Breast epithelium (tissue), 3 donors: ENCODE results near the gene FXYD7.

Experiments used
- POLR2A ChIP-seq: fragments of 450-650 bp; IDR thresholded peaks from one replicate; pipeline ENCODE4 v1.6.1; 2016; ENCODE audit warnings: antibody characterized with exemption, mild to moderate bottlenecking, moderate library complexity
- POLR2AphosphoS5 ChIP-seq, 3 donors: sonication (generic); formaldehyde crosslinking; IDR thresholded peaks; one replicate each; pipeline ENCODE4 v1.6.1; 2017; ENCODE audit warnings: antibody characterized with exemption in 3 of 3
- TF ChIP-seq, protein P1 (sequence below), 3 donors: fragments of 450-650 bp; IDR thresholded peaks; one replicate each; pipeline ENCODE4 v1.5.1; 2016 to 2017; ENCODE audit warnings: antibody characterized with exemption in 3 of 3, mild to moderate bottlenecking in 3 of 3, moderate library complexity in 3 of 3

- TF ChIP-seq, protein P1, sequence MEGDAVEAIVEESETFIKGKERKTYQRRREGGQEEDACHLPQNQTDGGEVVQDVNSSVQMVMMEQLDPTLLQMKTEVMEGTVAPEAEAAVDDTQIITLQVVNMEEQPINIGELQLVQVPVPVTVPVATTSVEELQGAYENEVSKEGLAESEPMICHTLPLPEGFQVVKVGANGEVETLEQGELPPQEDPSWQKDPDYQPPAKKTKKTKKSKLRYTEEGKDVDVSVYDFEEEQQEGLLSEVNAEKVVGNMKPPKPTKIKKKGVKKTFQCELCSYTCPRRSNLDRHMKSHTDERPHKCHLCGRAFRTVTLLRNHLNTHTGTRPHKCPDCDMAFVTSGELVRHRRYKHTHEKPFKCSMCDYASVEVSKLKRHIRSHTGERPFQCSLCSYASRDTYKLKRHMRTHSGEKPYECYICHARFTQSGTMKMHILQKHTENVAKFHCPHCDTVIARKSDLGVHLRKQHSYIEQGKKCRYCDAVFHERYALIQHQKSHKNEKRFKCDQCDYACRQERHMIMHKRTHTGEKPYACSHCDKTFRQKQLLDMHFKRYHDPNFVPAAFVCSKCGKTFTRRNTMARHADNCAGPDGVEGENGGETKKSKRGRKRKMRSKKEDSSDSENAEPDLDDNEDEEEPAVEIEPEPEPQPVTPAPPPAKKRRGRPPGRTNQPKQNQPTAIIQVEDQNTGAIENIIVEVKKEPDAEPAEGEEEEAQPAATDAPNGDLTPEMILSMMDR (IDR thresholded peaks at IDR 0.05): no peak
- TF ChIP-seq POLR2A: no peak
- TF ChIP-seq POLR2AphosphoS5 (IDR thresholded peaks at IDR 0.05): no peak
These were observed 23.3 kb downstream of the FXYD7 start for GRCh38 chr19:35166100-35167063.
